GM23248 (cell line): ENCODE results near the gene TRIM14.

Experiments used
- EZH2 ChIP-seq: fragments of 200-600 bp; sonication (generic); IDR thresholded peaks from 2 replicates; pipeline ENCODE4 v1.6.1; 2018; ENCODE audit warnings: antibody characterized with exemption, mild to moderate bottlenecking; ENCODE audit not compliant: insufficient read depth, poor library complexity, severe bottlenecking
- EZH2phosphoT487 ChIP-seq: fragments of 200-600 bp; sonication (generic); IDR thresholded peaks from 2 replicates; pipeline ENCODE4 v1.6.1; 2018; ENCODE audit warnings: antibody characterized with exemption, moderate library complexity, mild to moderate bottlenecking, low read depth; ENCODE audit not compliant: insufficient read depth

DNA sequence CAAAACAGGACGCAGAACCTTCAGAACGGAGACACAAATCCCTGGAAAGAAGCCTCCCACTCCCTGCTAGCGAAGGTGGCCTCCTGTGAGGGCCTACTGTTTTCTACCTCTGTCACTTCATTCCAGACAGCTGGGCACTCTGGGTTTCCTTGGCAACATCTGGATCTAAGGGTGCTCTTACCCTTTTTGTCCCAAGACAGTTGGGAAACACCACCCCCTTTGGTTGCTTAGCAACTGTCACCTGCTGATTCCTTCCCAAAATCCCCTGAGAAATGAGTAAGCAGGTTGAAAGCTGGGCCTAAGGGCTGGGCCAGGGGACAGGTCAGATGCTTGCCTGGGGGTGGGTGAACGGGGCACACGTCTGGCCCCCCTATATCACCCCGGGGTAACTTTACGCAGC, 33.1 kb downstream of the TRIM14 start:
- TF ChIP-seq EZH2phosphoT487 (no peak), EZH2 (no peak)
